ENCODE measurements around the gene ASXL1.
"Not testable (repeated sequence)": the region's sequence is repeated elsewhere in the genome, so short reads cannot be mapped to it uniquely, and the experiment has no call there.

Gene ASXL1

DNA sequence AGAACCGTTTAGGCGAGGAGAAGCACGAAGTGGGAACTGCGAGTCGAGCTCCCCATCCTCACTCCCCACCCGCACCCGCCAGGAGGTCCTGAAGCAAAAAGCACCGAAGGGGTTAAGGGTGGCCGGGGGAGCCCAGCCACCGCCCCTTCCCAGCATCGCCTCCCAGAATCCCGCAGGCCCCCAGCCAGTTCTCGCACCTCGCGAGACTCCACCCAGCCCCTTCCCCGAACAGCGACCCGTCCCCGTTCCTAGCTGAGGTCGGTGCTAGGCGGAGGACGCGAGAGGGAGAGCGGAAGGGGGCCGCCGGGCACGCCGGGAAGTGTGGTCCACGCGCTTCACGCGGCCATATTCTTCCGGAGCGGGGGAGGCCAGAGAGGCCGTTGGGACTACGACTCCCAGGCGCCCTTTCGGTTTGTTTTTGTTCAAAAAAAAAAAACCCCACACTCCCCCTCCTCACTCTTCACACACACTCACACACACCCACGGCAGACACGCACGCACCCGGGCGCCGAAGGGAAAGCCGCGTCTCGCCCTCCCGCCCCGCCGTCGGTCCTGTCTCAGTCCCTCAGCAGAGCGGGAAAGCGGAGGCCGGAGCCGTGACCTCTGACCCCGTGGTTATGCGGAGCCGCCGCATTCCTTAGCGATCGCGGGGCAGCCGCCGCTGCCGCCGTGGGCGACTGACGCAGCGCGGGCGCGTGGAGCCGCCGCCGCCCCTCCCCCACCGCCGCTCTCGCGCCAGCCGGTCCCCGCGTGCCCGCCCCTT, at the start of gene ASXL1:
ASXL1 (plus strand) TSS at position 463 of the 763 bp plus-strand sequence. CDS start 445 bp downstream, outside the sequence.
- peak; percentile 96 for DNase-seq (ENCODE audit: low read depth)

DNA sequence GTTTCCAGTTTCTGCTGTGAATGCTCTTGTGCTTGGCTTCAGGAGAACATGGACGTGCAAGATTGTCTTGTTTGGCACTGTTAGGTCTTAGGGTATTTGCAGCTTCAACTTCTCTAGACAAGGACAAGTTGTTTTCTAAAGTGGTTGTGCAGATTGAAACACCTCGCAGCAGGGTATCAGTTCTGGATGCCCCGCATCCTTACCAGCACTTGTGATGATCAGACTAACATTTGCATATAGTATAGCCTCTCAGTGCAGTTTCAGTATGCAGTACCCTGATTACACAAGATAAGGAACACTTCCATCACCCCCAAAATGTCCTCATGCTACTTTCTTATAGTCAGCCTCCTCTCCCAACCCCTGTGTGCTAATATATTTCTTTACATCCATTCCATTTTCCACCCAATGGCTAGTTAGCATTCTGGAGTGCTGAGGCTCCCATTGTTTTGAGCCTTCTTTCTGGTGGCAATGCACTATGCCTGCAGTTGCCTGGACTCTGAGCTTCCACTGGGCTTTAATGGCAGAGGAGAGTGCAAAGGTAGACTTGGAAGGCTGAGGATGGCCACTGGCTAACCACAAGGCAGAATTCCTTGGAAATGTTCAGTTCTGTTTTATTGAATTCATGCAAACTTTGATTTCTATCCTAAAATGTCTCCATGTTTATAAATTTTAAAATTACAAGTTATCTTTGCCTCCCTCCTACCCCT, 45.3 kb upstream of the ASXL1 start:
- no peak for DNase-seq (ENCODE audit: low read depth)

GRCh38 chr20:32314768-32315167, 43.4 kb upstream of the ASXL1 start:
- DNase-seq (ENCODE audit: low read depth), result no peak

GRCh38 chr20:32315399-32315798, 42.7 kb upstream of the ASXL1 start:
- DNase-seq (ENCODE audit: low read depth), result no peak

- DNase-seq (ENCODE audit: low read depth), result no peak
Measured at GRCh38 chr20:32315891-32316290, 42.2 kb upstream of the ASXL1 start.

DNA sequence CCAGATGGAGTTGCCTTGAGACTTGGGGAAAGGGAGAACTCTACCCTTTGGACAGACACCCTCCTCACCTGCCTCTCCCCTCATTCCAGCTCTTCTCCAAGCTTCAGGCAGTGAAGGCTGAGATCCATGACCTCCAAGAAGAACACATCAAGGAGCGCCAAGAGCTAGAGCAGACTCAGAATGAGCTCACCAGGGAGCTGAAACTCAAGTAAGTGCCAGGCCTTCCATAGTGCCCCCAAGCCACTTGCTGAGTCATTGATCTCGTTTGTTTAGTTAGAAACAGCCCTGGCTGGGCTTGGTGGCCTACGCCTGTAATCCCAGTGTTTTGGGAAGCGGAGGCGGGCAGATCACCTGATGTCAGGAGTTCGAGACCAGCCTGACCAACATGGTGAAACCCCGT, 41.5 kb upstream of the ASXL1 start:
- DNase-seq (ENCODE audit: low read depth), result no peak

- no peak for DNase-seq (ENCODE audit: low read depth)
Measured at GRCh38 chr20:32319100-32319499, 39.0 kb upstream of the ASXL1 start.

DNA sequence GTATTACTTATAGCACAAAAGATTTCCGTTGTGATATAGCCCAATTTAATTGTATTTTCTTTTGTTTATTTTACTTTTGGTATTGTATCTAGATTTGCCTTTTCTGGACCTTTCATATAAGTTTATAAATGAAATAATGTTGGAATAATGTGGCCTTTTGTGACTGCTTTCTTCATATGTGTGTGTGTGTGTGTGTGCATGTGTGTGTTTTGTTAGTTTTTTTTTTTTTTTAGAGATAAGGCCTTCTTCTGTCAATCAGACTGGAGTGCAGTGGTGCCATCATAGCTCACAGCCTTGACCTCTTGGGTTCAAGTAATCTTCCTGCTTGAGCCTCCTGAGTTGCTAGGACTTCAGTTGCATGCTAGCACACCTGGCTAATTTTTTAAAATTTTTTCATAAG, 37.8 kb upstream of the ASXL1 start:
- no peak for DNase-seq (ENCODE audit: low read depth)

GRCh38 chr20:32321390-32321789, 36.7 kb upstream of the ASXL1 start:
- DNase-seq (ENCODE audit: low read depth), result no peak

- DNase-seq (ENCODE audit: low read depth), result not testable (repeated sequence)
Measured at GRCh38 chr20:32322260-32322659, 35.9 kb upstream of the ASXL1 start.

DNA sequence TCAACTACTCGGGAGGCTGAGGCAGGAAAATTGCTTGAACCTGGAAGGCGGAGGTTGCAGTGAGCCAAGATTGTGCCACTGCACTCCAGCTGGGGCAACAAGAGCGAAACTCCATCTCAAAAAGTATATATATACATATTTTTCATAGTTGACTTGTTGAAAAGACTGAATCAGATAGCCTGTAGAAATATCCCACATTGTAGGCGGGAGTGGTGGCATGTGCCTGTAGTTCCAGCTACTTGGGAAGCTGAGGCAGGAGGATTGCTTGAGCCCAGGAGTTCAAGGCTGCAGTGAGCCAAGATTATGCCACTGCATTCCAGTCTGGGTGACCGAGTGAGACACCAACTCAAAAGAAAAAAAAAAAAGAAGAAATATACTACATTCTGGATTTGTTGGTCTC, 34.4 kb upstream of the ASXL1 start:
- DNase-seq (ENCODE audit: low read depth), result not testable (repeated sequence)

DNA sequence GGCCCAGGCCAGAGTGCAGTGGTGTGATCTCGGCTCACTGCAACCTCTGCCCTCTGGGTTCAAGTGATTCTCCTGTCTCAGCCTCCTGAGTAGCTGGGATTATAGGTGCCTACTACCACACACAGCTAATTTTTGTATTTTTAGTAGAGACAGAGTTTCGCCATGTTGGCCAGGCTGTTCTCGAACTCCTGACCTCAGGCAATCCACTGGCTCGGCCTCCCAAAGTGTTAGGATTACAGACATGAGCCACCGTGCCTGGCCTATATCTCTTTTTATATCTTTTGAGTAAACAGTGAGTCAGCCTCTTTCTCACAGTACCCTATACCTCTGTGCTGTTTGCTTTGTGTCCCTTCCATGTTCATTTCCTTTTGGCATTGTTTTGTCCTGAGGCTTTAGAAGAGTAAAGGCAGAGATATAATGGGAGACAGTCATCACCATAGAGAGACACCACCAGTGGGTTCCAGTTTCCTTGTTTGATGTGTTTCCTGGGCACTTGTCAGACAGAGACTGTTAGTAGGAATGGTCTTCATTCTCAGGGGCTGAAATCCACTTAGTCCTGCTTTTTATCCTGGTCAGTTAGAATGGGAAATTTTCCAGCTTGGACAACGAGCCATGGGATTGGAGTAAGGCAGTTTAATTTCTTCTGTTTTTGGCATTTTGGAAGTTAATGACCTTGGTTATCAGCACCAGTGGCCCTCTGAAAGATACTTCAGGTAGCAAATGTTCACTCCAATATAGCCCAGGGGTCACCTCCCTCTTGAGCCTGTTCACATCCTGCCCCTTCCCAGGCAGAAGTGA, 32.2 kb upstream of the ASXL1 start:
- no peak for DNase-seq (ENCODE audit: low read depth)

- no peak for DNase-seq (ENCODE audit: low read depth)
Measured at GRCh38 chr20:32326504-32326845, 31.7 kb upstream of the ASXL1 start.

DNA sequence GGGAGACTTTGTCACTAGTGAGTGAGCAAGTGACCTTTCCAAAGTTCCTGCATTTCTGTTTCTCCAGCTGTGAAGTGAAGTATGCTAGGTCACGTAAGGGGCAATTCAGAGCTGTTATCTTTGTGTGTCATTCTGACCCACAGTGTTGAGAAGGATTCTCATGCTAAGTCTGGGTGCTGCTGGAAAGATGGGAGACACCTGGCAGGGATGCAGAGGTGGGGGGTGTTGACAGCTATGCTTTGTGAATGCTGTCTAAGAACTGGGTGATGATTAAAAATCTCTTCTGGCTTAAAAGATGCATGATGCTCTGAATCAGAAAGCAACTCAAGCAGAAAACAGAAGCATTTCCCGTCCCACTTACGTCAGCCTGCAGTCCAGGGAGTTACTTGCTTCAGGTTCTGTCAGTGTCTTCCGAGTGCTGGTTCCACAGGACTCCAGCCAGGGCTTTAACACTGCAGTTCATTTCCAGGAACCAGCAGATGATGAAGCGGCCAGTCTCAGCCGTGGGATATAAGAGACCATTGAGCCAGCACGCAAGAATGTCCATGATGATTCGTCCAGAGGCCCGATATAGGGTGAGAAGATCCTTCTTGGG, 30.9 kb upstream of the ASXL1 start:
- DNase-seq (ENCODE audit: low read depth), result no peak

GRCh38 chr20:32329817-32330554, 28.1 kb upstream of the ASXL1 start:
- no peak for DNase-seq (ENCODE audit: low read depth)

GRCh38 chr20:32330555-32330897, 27.6 kb upstream of the ASXL1 start:
- no peak for DNase-seq (ENCODE audit: low read depth)

GRCh38 chr20:32332614-32333013, 25.5 kb upstream of the ASXL1 start:
- DNase-seq (ENCODE audit: low read depth), result no peak

- DNase-seq (ENCODE audit: low read depth), result no peak
Measured at GRCh38 chr20:32333181-32333987, 24.7 kb upstream of the ASXL1 start.

DNA sequence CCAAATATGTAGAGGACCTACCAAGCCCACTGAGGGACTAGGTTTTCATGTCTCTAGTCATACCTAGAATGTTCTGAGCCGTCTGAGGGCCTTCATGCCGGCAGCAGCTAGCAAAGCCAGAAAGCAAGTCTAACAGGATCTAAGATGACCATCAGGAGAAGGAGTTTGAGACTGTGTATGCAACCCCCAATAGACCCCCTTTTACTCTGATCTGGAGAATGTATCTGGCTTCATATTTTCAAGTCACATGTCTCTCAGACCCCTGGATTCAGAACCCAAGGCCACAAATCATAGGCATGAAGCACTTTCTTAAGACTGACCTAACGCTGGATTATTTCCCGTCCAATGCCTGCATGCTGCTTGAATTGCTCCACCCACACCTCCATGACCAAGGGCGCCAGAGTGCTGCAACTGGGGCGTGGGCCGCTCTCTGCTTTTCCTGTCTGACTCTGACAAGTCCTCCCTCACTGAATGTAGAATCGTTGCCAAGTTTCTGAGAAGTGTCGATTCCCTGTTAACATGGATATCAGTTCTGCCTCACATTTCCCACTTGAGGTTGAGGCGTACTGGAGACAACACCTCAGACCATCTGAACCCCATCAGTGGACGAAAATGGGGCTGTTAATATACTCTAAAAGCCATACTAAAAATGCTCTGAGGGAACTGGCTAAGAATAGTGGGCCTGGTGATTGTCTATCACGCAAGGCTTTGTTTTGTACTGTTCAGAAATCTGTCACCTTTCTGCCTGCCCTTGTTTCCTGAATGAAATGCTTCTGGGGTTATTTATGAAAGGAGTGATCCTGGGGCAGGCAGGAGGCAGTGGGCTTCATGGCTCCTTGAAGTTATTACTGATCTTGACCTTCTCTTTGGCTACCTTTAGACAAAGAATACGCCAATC, 23.9 kb upstream of the ASXL1 start:
- no peak for DNase-seq (ENCODE audit: low read depth)

DNA sequence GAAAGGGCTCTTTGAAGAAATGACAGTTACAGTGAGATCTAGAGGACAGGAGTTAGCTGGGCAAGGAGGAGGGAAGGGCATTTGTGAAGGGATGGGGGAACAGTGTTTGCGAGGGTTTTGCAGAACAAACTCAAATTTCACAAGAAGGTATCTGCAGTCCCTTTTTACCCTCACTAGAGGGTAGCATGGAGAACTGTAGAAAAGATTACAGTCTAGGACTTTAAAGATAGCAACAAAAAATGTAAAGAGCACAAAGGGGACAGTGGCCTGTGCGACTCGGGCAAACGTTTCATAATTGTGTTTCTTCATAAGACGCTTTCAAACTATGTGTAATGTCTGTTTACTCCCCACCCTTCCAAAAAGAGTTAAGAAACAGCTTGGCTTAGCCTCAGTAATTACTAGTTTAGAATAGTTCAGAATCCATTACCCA, 21.2 kb upstream of the ASXL1 start:
- no peak for DNase-seq (ENCODE audit: low read depth)

All from fibroblast of the conjunctiva (primary cell).